ENCODE data around the gene SLC13A4. TPM values are rescaled to one million over a fixed set of nuclear protein-coding genes. Genes with fewer than 3 reads are reported as not detected.

The SLC13A4 gene
- total RNA-seq, 1 experiment from 2014 or later: not detected

DNA sequence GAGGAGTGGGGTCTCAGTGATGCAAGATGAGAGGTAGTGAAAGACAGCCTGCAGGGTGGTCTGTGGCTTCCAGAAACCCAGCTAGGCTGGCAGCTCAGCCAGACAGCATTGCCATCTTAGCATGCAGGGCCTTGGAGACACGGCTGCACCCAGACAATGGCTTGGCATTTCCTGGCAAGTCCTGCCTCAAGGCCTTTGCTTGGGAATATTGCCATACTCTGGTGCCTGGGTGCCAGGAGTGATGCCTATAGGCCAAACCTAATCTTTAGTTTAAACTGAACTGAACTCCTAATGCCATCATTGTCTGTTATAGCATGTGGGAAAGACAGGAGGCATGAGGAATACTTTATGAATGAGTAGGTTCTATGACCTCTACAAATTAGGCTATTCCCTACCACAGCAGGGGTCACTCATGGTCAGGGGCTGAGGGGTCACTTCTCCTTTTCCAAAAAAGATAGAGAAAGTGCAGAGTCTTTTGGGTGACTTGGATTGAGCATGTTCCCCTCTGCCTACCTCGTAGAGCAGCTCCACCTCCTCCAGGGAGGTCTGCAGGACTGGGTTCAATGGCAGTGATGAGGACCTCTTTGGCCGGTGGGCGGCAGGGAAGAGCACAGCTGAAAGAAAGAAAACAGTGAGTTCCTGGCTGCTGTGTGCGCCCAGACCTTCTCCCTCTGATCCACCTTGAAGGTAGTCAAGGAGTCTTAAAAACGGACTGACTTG, 8.8 kb upstream of the SLC13A4 start:
- Mint-ChIP-seq H3K27ac (ENCODE audit: unreplicated experiment) (no peak overlapping the region), H3K4me1 (ENCODE audit: low read depth, unreplicated experiment) (no peaks in the 10 kb centered on the region), H3K36me3 (ENCODE audit: insufficient read depth, unreplicated experiment) (no peaks in the 10 kb centered on the region), H3K9me3 (ENCODE audit: low read depth, unreplicated experiment) (no peaks in the 10 kb centered on the region), H3K27me3 (ENCODE audit: unreplicated experiment) (peaks cover 3% of the 10 kb centered on the region), H3K4me3 (ENCODE audit: low read depth, unreplicated experiment) (no peak overlapping the region)
- CTCF ChIA-PET: no interaction called here
- DNase-seq: no peak
- TF ChIP-seq, protein P1, sequence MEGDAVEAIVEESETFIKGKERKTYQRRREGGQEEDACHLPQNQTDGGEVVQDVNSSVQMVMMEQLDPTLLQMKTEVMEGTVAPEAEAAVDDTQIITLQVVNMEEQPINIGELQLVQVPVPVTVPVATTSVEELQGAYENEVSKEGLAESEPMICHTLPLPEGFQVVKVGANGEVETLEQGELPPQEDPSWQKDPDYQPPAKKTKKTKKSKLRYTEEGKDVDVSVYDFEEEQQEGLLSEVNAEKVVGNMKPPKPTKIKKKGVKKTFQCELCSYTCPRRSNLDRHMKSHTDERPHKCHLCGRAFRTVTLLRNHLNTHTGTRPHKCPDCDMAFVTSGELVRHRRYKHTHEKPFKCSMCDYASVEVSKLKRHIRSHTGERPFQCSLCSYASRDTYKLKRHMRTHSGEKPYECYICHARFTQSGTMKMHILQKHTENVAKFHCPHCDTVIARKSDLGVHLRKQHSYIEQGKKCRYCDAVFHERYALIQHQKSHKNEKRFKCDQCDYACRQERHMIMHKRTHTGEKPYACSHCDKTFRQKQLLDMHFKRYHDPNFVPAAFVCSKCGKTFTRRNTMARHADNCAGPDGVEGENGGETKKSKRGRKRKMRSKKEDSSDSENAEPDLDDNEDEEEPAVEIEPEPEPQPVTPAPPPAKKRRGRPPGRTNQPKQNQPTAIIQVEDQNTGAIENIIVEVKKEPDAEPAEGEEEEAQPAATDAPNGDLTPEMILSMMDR (IDR thresholded peaks at IDR 0.05; ENCODE audit: unreplicated experiment): no peak
- intact Hi-C loops (cut with micrococcal nuclease; ENCODE audit: unreplicated experiment): no loop called here
- BruUV-seq (replicated peaks): no TSS peak

DNA sequence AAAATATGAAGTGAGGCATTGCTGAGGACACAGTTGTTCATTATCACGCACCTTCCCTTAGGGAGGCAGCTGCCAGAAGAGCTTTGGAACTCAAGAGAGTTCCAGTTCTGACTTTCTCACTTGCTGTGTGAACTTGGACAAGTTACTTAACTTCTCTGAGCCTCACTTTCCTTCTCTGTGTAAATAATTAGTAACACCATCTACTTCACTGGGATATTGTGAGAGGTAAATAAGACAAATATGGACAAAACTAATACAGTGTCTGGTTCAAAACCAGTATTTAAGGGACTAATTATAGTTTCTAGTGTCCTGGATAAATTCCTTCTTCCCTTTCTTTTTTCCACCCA, 6.3 kb upstream of the SLC13A4 start:
- TF ChIP-seq, protein P1 (IDR thresholded peaks at IDR 0.05; ENCODE audit: unreplicated experiment): no peak
- no peaks in the 10 kb centered on the region for H3K9me3 Mint-ChIP-seq (ENCODE audit: low read depth, unreplicated experiment)
- CTCF ChIA-PET: no interaction called here
- H3K27ac Mint-ChIP-seq (ENCODE audit: unreplicated experiment): no peak overlapping the region
- no peak overlapping the region for H3K4me3 Mint-ChIP-seq (ENCODE audit: low read depth, unreplicated experiment)
- intact Hi-C loops (cut with micrococcal nuclease; ENCODE audit: unreplicated experiment): no loop called here
- peaks cover 24% of the 10 kb centered on the region for H3K27me3 Mint-ChIP-seq (ENCODE audit: unreplicated experiment)
- DNase-seq: no peak
- BruUV-seq (replicated peaks): no TSS peak
- H3K4me1 Mint-ChIP-seq (ENCODE audit: low read depth, unreplicated experiment): no peaks in the 10 kb centered on the region
- no peaks in the 10 kb centered on the region for H3K36me3 Mint-ChIP-seq (ENCODE audit: insufficient read depth, unreplicated experiment)

DNA sequence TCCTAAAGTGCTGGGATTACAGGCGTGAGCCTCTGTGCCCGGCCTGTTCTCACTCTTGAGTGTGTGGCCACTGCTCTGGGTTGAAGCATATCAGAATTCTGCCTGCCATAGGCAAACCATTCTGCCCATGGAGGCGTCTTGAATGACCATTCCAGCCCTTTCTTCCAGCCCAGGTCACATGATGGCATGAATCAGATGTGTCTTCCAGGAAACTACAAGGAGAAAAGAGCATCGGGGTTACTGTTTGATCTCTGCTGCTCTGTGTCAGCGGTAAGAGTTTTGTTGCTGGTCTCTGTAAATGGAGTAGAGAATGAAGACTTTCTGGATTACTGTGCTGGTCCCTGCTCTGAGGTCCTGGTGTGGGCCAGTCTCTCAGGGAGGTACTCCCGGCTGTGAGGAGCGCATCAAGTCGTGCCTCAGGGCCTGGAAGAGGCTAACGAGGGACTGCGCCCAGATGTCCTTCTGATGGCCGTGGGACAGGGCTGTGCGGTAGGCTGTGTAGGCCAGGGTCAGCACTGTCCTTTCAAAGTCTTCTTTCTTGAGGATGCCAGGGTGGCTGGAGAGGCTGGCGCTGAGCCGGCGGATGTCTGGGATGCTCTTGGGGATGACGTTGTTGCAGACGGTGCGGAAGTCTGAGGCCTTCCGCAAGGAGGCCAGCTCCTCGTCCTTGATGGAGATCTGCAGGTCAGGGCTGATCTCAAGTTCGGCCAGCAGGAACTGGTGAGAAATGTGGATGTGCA, 5.8 kb upstream of the SLC13A4 start:
- Mint-ChIP-seq H3K27me3 (ENCODE audit: unreplicated experiment) (peaks cover 29% of the 10 kb centered on the region), H3K9me3 (ENCODE audit: low read depth, unreplicated experiment) (no peaks in the 10 kb centered on the region), H3K36me3 (ENCODE audit: insufficient read depth, unreplicated experiment) (no peaks in the 10 kb centered on the region), H3K4me3 (ENCODE audit: low read depth, unreplicated experiment) (no peak overlapping the region), H3K27ac (ENCODE audit: unreplicated experiment) (no peak overlapping the region), H3K4me1 (ENCODE audit: low read depth, unreplicated experiment) (no peaks in the 10 kb centered on the region)
- intact Hi-C loops (cut with micrococcal nuclease; ENCODE audit: unreplicated experiment): no loop called here
- TF ChIP-seq, protein P1 (IDR thresholded peaks at IDR 0.05; ENCODE audit: unreplicated experiment): no peak
- no TSS peak for BruUV-seq (replicated peaks)
- CTCF ChIA-PET: no interaction called here
- no peak for DNase-seq

DNA sequence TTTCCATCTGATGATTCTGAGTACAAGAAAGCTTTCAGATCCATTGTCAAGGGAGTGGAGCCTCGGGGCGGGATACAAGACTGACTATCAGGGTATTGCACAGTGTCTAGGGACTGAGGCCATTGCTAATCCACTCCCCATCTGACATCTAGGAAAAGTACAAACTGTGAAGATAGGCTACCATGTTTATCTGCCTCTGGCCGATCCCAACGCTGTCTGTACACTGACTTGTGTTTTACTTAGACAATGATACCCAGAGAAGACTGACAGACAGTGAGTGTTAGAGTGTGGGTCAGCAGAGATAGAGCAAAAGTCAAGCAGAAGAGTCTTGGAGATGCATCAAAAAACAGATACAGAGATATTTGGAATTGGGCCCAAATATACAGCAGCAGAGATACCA, 3.1 kb upstream of the SLC13A4 start:
- DNase-seq: no peak
- Mint-ChIP-seq H3K9me3 (ENCODE audit: low read depth, unreplicated experiment) (no peaks in the 10 kb centered on the region), H3K4me3 (ENCODE audit: low read depth, unreplicated experiment) (no peak overlapping the region), H3K4me1 (ENCODE audit: low read depth, unreplicated experiment) (no peaks in the 10 kb centered on the region), H3K36me3 (ENCODE audit: insufficient read depth, unreplicated experiment) (no peaks in the 10 kb centered on the region), H3K27ac (ENCODE audit: unreplicated experiment) (no peak overlapping the region), H3K27me3 (ENCODE audit: unreplicated experiment) (peaks cover 56% of the 10 kb centered on the region)
- CTCF ChIA-PET: no interaction called here
- intact Hi-C loops (cut with micrococcal nuclease; ENCODE audit: unreplicated experiment): no loop called here
- BruUV-seq (replicated peaks): no TSS peak
- TF ChIP-seq, protein P1 (IDR thresholded peaks at IDR 0.05; ENCODE audit: unreplicated experiment): no peak

Data from Calu3 (cell line).